DMS79 treated with DMSO at 0.1 percent for 48 hours (cell line): ENCODE results near the gene SAXO2.
"Not testable (repeated sequence)": the region's sequence is repeated elsewhere in the genome, so short reads cannot be mapped to it uniquely, and the experiment has no call there.

Experiments used
- DNase-seq: peaks from one replicate; lab custom pipeline; 2025; lab: John Stamatoyannopoulos, UW

The SAXO2 gene

GRCh38 chr15:82313951-82314768 is 51.5 kb downstream of the SAXO2 start:
- not testable (repeated sequence) for DNase-seq

DNA sequence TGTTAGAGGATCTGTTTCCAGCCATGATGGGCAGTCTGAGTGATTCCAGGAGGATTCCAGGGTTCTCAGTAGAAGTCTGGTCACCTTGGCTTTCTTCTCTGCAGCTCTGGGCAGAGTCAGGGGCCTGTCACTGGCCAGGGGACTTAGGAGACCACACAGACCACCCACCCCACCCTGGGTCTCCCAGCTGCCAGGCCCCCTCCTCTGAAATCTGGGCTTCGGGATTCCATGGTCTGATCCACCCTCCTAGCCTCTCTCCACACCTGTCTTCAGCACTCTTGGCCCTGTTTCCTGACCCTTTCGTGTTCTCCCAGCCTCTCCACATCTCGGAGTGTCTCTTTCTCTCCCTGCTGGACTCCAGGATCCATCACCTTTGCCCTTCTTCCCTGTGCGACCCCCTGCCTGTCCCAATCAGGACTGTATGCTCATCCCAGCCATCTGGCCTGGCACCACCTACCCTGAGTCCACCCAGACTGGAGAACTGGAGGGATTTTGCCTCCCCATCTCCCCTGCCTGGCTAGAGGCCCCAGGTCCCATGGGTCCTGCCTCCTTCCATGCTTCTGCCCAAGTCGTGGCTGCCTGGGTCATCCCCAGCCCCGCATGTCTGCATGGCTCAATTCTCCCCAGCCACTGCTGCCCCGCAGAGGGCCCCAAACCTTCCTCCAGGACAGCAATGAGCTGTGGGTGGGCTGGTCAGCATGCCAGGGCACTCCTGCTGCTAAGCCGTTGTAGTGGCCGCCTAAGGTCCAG is 52.3 kb downstream of the SAXO2 start:
- no peak for DNase-seq

GRCh38 chr15:82315519-82316246 is 53.1 kb downstream of the SAXO2 start:
- DNase-seq, result no peak

DNA sequence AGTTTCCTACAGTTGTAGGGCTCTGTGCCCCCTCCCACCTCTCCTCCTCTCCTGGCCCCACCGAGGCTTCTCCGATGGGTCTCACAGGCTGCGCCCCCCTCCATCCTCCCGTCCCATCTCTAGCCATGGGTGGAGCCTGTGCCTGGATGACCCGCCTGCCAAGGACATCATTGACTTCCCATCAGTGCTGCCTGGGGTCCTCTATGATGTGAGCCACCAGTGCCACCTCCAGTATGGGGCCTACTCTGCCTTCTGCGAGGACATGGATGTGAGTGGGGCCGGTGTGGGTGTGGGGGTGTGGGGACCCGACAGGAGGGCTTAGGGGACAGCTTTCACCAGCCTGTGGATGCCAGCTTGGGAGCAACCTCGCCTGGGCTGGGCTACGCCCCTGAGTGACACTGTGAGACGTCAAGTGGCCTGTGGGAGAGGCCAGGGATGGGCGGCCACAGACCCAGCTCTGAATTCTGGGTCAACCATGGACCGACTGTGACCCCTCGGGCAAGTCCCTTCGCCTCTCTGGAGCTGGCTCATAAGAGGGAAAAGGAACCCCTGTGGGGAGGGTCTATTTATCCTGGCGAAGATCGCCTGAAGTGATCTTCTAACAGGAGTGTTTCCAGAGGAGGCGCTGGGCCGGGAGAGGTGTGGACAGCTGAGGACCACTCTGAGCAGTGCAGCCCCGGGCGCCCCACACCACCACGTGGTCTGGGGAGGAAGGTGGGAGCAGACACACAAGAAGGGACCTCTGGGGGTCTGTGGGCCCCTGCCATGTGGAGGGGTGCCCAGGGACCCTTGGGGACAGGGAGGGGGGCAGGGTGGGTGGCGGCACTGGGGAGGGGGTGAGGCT is 53.9 kb downstream of the SAXO2 start:
- not testable (repeated sequence) for DNase-seq

DNA sequence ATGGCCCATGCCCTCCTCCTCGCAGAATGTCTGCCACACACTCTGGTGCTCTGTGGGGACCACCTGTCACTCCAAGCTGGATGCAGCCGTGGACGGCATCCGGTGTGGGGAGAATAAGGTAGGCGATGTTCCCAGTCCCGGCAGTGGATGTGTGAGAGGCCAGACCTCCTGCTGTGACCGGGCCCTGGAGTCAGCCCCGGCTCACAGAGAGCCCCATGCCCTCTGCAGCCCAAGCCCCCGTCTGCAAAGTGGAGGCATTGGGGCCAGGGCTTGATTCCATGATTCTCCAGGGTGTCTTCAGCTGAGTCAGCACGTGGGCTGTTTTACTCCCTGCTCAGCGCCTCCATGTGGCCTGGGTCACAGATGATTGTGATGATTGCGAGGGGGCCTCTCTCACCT is 54.5 kb downstream of the SAXO2 start:
- no peak for DNase-seq

GRCh38 chr15:82317516-82317915 is 54.9 kb downstream of the SAXO2 start:
- not testable (repeated sequence) for DNase-seq

- not testable (repeated sequence) for DNase-seq
Measured at GRCh38 chr15:82318281-82318680, 55.7 kb downstream of the SAXO2 start.

DNA sequence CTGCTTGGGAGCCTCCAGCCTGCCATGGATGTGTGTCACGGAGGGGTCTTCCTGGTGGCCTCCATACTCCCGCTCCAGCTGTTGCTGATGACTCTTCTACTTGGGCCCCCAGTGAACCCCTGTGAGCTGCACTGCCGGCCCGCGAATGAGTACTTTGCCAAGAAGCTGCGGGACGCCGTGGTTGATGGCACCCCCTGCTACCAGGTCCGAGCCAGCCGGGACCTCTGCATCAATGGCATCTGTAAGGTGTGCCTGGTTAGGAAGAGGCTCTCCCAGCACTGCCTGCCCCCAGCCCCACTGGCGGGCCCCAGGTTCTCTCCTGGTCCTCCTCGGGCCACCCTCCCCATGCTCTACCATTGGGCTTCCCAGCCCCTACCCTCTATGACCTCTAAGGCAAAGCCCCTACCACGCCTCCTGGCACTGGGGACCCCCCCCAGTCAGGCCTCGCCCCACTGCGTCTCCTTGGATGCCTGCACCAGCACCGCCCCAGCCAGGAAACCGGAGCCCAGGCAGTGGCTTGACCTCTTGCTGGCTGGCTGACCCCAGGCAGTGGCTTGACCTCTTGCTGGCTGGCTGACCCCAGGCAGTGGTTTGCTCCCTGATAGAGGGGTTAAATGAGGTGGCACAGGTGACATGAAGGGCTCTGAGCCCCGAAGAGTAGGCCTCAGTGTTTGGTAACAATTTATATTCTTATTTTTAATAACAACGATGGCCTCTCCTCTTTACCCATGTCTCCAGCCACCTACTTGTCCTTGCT is 57.1 kb downstream of the SAXO2 start:
- not testable (repeated sequence) for DNase-seq

GRCh38 chr15:82320861-82321260 is 58.2 kb downstream of the SAXO2 start:
- not testable (repeated sequence) for DNase-seq

GRCh38 chr15:82322488-82322887 is 59.9 kb downstream of the SAXO2 start:
- not testable (repeated sequence) for DNase-seq

GRCh38 chr15:82324831-82325230 is 62.2 kb downstream of the SAXO2 start:
- DNase-seq, result not testable (repeated sequence)

DNA sequence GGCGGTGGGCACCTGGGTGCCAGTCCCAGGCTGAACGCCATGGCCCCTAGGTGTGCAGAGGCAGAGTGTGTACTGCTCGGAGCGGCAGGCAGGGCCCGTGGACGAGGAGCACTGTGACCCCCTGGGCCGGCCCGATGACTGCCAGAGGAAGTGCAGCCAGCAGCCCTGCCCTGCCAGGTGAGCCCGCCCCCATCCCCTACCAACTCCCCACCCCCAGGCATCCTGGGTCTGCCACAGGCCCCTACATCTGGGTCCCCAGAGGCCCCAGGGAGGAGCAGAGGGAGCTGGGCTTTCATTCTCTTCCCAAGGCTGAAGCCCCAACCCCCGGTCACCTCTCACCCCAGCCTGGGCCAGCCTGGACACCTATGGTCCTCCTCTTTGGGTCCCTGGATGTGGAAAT is 63.0 kb downstream of the SAXO2 start:
- not testable (repeated sequence) for DNase-seq

- DNase-seq, result not testable (repeated sequence)
Measured at GRCh38 chr15:82326896-82327295, 64.3 kb downstream of the SAXO2 start.

GRCh38 chr15:82327372-82327771 is 64.8 kb downstream of the SAXO2 start:
- not testable (repeated sequence) for DNase-seq

GRCh38 chr15:82329039-82329438 is 66.4 kb downstream of the SAXO2 start:
- DNase-seq, result not testable (repeated sequence)

GRCh38 chr15:82330921-82331320 is 68.3 kb downstream of the SAXO2 start:
- DNase-seq, result not testable (repeated sequence)

DNA sequence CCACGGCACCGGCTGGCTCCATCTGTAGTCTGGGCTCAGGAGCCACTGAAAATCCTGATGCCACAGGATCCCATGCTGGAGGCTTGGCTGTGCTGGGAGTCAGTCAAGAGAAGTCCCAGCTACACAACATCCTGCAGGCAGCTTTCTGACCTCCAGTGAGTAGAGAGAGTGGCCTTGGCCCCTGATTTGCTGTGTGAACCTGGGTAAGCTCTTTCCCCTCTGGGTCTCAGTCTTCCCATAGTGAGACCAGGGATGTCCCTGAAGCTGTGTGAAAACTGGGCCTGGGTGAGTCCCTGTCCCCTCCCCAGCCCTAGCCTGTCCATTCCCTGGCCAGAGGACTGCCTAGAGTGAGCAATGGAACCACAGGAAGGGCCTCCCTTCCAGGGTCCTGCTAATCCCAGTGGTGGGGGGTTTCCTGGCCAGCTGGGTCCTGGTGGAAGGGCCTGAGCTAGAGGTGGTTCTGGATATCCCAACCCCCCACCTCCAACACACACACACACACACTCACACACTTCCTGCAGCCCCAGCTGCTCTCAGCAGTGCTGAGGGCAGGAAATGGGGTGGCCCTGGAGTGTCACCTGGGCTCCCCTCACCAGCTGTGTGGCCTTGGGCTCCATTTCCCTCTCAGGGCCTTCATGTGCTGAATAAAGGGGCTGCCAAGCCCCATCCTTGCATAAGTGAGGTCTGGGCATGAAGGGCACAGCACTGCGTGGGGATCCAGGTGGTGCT is 69.1 kb downstream of the SAXO2 start:
- not testable (repeated sequence) for DNase-seq

DNA sequence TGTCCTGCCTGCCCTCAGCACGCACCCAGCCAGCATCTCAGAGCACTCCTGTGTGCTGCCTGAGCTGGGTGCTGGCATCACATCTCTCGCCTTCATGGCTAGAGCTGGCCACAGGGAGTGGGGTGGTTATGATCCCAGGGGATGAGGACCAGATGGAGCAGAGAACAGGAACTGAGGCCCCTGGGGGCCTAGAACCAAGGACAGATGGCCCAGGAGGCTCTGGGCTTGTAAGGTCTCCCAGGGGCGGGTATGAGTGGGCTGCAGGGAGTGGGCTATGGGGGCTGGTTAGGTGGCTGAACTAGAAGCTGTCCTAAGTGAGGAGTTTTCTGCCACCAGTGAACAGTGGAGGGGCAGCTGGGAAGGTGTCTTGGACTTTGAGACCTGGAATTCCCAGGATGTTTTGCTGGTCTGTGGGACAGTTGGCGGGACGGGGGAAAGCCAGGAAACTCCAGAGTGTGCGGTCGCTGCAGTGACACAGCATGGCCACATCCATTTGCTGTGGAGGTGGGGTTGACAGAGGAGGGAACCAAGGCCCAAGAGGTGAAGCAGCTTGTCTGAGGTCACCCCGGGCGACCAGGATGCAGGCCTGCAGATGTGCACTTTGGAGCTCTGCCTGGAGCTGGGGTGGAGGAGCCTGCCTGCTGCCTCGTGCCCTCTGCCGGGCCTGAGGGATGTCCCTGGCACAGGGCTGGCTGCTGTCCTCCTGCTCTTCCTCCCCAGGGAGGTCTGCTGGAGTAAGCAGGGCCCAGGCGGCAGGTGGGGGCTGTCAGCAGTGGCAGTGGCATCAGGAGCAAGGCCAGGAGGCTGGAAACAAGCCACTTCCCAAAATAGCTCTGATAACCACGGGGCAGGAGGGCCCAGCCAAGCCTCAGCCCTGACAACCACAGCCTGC is 70.3 kb downstream of the SAXO2 start:
- DNase-seq, result not testable (repeated sequence)
